ENCODE measurements around the gene PRTG.

- TF ChIP-seq POLR2AphosphoS5 (IDR thresholded peaks at IDR 0.05; ENCODE audit: low read depth, low read length) (no peak), EP300 (IDR thresholded peaks at IDR 0.05; ENCODE audit: borderline replicate concordance in 1 of 2, low read depth in 1 of 2, low read length in 1 of 2) (no peak), FOXM1 (IDR thresholded peaks at IDR 0.05; ENCODE audit: low read depth) (no peak), CTCF (IDR thresholded peaks at IDR 0.05) (no peak), FOXJ3 (CRISPR knock-in tag; IDR thresholded peaks at IDR 0.05) (no peak), REST (IDR thresholded peaks at IDR 0.05; ENCODE audit: low read depth, low read length) (no peak), PBX3 (IDR thresholded peaks at IDR 0.05) (no peak), RXRA (IDR thresholded peaks at IDR 0.05; ENCODE audit: borderline replicate concordance, low read depth) (no peak), MAX (IDR thresholded peaks at IDR 0.05; ENCODE audit: low read depth) (no peak), RCOR1 (IDR thresholded peaks at IDR 0.05; ENCODE audit: low read length) (no peak), USF2 (IDR thresholded peaks at IDR 0.05; ENCODE audit: borderline replicate concordance, low read depth, low read length) (no peak)
These were observed 28.9 kb downstream of the PRTG start for GRCh38 chr15:55714064-55714463.

Data from SK-N-SH (cell line).